Stimulated activated CD8-positive, alpha-beta memory T cell treated with anti-CD3 and anti-CD28 coated beads, Interleukin-2, amount 100 ng/mL, for 1 hour (primary cell): Measurements from ENCODE around the gene CAMTA1.

Experiments used
- DNase-seq, 2 donors: peaks; one replicate each; pipeline ENCODE4 v3.0.0-alpha.2; 2020; ENCODE audit warnings: low read depth in 2 of 2

CAMTA1 gene

GRCh38 chr1:7554385-7555235 is 769.4 kb downstream of the CAMTA1 start:
- no peak for DNase-seq

DNA sequence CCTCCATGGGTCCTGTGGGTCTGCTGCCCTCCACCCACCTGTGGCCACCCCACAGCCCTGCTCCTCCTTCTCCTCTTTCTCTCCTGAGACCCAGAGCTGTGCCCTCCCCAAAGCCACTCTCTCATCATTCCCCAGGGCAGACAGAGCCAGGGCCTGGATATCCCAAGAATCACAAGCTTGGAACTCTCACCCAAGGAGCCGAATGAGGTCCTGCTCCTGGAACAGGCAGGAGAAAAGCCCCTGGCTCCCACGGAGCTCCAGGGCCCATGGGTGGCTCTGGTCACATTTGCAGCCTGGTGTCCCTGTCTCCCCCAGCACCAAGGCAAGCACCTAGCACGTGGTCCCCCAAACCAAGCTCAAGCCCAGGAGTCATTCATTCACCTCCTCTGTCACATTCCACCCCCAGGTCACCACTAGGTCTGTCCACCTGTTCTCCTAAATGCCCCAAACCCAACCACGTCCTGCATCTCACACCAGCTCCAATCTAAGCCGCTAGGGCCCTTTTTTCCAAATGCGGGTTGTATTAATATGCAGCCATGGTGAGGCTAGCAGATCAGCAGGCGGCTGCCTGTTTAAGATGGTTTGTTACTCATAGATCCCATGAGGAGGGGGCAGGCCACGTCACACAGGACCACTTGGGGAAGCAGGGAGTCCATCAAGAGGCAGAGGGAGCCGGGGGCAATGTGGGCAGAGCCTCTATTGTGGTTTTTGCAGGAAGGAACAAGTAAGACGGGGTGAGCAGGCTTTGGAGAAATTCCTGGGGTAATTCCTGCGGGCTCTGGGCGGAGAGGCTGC is 770.3 kb downstream of the CAMTA1 start:
- DNase-seq, result no peak

- DNase-seq, result no peak
Measured at GRCh38 chr1:7557301-7557891, 772.1 kb downstream of the CAMTA1 start.

GRCh38 chr1:7558041-7558461 is 772.8 kb downstream of the CAMTA1 start:
- no peak for DNase-seq

DNA sequence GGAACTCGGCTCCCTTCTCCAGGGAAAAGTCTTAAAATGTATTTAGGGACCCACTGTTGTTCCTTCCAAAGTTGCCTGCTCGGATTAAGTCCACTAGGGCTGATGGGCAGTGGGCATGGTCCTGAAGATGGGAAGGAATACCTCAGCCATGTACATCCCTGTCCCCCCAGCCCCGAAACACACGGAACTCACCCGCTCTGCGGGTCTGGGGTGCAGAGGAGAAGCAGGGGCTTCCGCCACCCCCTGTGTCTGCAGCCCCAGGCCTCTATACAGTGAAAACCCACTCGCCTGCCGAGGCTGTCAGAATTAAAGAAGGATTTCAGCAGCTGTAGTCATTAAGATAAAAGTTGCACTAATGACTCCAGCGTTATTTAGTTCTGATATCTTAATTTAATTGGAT is 773.2 kb downstream of the CAMTA1 start:
- DNase-seq, result no peak

GRCh38 chr1:7558921-7559869 is 773.9 kb downstream of the CAMTA1 start:
- no peak for DNase-seq

DNA sequence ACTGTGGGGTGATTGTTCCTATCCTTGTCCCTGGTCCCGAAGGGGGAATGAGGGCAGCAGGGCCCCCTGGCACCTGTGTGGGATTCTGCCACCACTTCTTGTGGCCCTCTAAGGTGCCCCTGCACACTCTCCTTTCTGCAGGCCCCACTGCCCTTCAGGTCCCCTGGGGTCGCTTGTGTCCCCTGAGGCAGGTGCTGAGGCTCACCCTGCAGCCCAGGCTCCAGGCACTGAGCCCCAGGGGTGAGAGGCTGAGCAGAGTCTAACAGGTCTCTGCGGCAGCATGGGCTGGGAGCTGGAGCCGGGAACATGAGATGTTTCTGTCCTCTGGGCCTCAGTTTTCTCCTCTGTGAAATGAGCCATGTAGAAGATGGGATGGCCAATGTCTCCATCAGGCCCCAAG is 774.9 kb downstream of the CAMTA1 start:
- DNase-seq, result no peak

GRCh38 chr1:7560601-7561181 is 775.4 kb downstream of the CAMTA1 start:
- no peak for DNase-seq

GRCh38 chr1:7561331-7561921 is 776.2 kb downstream of the CAMTA1 start:
- no peak for DNase-seq

DNA sequence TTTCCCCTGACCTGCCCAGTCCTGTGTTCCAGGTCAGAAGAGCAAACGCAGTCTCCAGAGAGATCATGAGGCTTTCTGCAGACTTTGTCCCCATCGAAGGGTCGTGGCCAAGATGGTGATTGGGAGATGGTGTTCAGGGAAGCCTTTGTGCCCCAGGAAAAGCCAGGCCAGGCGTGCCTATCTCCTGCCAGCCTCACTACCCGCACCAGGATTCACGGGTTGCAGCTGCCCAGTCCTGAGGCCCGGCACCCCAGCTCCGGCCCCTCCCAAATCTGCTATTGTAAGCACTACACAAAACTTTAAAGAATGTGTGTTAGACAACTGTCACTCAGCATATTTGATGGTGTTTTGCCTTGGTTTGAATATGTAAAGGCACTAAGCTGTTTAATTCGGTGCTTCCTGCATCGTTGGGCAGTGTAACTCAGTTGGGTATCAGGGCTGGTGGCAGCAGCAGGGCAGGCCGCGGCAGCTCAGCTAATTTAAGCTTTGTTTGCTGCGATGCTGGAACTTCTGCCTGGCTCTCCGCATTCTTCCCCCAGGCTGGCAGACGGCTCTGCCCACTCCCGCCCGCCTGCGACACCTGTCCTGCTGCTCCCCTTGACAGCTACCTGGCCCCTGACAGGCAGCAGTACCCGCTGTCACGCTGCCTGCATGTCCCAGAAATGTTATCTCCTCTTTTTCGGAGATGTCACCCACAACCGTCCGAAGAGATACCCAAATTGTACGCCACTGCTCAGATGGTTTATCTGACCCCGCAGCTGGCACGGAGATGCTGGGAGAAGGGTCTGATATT is 776.9 kb downstream of the CAMTA1 start:
- DNase-seq, result no peak

DNA sequence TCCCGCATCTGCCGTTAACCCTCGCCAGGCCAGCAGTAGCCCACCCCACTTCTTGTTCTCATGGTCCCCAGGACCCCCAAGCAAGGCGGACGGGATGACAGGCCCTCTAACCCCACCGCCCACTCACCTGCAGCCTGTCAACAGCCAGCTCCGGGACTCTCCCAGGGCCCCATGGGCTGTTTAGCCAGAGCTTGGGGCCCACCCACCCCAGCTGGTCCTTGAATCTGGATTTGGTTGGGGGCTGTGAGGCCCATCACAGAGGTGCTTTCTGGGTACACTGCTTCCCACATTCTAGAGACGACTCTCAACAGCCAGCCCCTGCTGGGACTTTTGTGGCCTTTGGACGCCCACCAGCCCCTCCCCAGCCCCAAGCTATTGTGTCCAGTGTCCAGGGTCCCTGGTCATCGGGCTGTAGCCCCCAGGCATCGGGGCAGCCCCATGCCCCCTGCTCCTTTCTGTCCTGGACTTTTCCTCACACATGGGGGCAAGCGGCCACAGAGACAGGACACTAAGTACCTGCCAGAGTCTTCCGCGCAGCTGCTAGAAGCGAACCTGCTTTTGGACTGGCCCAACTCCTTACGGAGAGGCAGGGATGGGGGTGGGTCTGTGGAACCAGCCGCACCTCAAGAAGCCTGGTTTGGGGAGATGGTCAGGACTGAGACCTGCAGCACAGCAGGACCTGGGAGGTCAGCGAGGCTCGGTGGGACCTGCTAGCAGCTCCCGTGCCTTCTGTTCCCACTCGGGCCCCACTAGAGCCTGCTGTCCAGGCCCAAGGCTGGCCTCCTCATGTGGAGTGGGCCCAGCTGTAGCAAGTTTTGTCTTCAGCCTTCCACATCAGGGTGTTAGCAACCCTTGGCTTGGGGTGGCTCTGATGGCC is 777.7 kb downstream of the CAMTA1 start:
- DNase-seq, result no peak

DNA sequence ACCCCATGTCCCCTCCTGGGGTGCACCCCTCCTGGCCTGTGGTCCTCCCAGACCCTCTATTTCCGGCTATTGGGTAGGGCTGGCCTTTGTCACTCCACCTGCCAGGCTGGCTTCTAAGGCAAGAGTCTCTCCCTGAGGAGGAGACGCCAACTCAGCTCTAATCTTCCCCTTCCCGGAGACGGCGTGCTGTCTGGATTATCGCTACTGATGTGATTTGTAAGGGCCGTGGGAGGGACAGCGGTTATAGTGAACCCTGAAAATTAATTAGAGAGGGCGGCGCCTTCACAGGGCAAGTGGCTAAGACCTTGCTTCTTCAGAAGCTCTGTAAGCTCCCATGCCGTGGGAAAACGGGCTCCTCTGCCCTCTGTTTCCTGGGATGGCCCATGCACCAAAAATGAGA is 778.9 kb downstream of the CAMTA1 start:
- DNase-seq, result no peak

- no peak for DNase-seq
Measured at GRCh38 chr1:7565099-7565750, 780.0 kb downstream of the CAMTA1 start.

DNA sequence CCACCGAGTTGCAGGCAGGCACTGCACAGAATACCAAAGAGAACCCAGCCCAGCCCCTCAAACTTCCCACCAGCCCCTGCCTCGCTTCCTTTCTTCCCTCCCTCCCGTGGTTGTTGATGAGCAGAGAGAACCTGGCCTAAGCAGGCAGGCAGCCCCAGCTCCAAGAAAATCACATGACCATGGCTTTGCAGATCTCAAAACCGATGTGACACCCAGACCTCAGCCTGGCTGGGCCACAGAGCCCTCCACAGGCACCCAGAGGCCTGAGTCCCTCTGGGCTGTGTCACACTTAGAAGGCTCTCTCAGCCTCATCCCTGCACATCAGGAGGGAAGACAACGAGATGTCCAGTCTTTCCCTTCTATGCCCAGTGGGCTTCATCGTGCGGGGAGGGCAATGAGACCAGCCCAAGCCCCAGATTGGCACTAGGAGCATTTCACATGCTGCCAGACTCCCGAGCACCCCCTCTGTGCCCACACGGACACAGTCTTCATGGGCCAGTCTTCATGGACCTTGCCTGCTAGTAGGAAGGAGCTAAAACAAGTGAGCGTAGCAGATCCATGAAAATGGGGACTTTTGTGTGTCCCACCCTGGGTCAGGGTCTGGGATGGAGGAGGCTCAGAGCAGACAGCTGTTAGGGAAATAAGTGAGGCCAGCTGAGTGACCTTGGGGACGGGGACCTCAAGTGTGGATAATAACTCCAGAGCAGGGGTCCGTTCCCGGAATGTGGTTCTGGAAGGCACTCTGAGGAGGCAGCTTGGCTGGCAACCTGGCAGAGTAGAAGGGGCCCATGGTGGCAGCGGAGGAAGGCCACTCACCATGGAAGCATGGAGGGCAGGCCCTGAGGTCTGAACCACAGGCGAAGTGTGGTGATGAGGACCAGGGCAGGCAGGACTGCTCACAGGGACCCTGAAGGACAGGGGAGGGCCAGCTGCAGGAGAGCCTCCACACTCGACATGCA is 781.4 kb downstream of the CAMTA1 start:
- no peak for DNase-seq

DNA sequence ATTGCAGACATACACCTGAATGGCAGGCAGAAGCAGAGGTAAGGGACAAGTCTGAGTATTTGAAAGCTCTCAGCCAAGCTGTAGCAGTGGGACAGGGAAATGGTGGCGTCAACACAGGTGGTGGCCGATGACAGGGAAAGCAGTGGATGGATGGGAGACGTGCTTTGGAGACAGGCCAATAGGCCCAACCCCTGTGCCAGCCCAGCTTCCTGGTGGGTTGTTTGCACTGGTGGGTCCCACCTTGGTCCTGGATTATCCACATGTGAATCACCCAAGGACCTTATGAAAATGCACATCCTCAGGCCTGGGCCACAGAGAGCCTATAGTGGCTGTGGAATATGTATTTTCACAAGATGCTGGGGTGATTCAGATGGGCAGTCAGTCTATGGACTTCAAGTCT is 782.1 kb downstream of the CAMTA1 start:
- DNase-seq, result no peak

- no peak for DNase-seq
Measured at GRCh38 chr1:7568053-7568452, 782.8 kb downstream of the CAMTA1 start.

GRCh38 chr1:7568901-7569524 is 783.8 kb downstream of the CAMTA1 start:
- DNase-seq, result no peak
